Tibial nerve (tissue), 4 donors: ENCODE results near the gene MAP4K2. TPM values are rescaled to one million over a fixed set of nuclear protein-coding genes. Genes with fewer than 3 reads are reported as not detected.

ENCODE experiments used
- DNase-seq, 2 donors: peaks; one replicate each; pipeline ENCODE4 v3.0.0-alpha.2; 2019; ENCODE audit warnings: low spot score in 2 of 2
- H3K27ac ChIP-seq, 4 donors: fragments of 200-600 bp; sonication (generic) in 3 of 4; one replicate each; pipeline ENCODE4 v1.5.1; 2017 to 2019; ENCODE audit warnings: mild to moderate bottlenecking in 1 of 4
- H3K27me3 ChIP-seq, 2 donors: fragments of 200-600 bp; sonication (generic) in 1 of 2; one replicate each; pipeline versions ENCODE4 v1.5.1 to v1.6.0; 2017 to 2019
- H3K36me3 ChIP-seq, 3 donors: fragments of 200-600 bp; sonication (generic); one replicate each; pipeline ENCODE4 v1.5.1; 2018 to 2019
- H3K4me1 ChIP-seq, 4 donors: fragments of 200-600 bp; sonication (generic) in 3 of 4; one replicate each; pipeline ENCODE4 v1.5.1; 2017 to 2019
- H3K4me3 ChIP-seq, 4 donors: fragments of 200-600 bp; sonication (generic) in 3 of 4; one replicate each; pipeline ENCODE4 v1.5.1; 2017 to 2019; ENCODE audit warnings: mild to moderate bottlenecking in 1 of 4, moderate library complexity in 1 of 4
- H3K9me3 ChIP-seq, 4 donors: fragments of 200-600 bp; sonication (generic) in 3 of 4; one replicate each; pipeline ENCODE4 v1.5.1; 2017 to 2019
- CTCF ChIP-seq, 5 experiments: fragments of 200-600 bp in 3 of 5; fragments of 450-650 bp in 2 of 5; sonication (generic) in 3 of 5; IDR thresholded peaks; one replicate each; pipeline ENCODE4 v1.5.1; 2016 to 2019; ENCODE audit warnings: antibody characterized with exemption in 5 of 5, mild to moderate bottlenecking in 3 of 5, moderate library complexity in 2 of 5
- EP300 ChIP-seq, 2 donors: sonication (generic); formaldehyde crosslinking; IDR thresholded peaks; one replicate each; pipeline ENCODE4 v1.6.1; 2017; ENCODE audit warnings: antibody characterized with exemption in 2 of 2, mild to moderate bottlenecking in 1 of 2
- POLR2A ChIP-seq, 2 donors: fragments of 450-650 bp; IDR thresholded peaks; one replicate each; pipeline ENCODE4 v1.6.1; 2017; ENCODE audit warnings: antibody characterized with exemption in 2 of 2, mild to moderate bottlenecking in 2 of 2, moderate library complexity in 2 of 2
- WGBS, 2 donors: methylation state at CpG; one replicate each; pipeline ENCODE4 v1.1.5; 2018; 5-methylcytosine and 5-hydroxymethylcytosine counted together
- total RNA-seq, 4 donors: library from RNA; depleted of rRNA; stranded (reverse); fragments of >200 nt; gene quantifications; one replicate each; pipeline ENCODE4 v1.1.0, GENCODE V29; 2016

The MAP4K2 gene
- total RNA-seq, 4 donors from 2014 or later, result 10.6 to 22.2 (median 13.5) TPM

- Histone ChIP-seq H3K9me3 (no peaks in the 10 kb centered on the region), H3K36me3 (peaks cover 0 to 7% (median 0%) of the 10 kb centered on the region in 3 donors), H3K27ac (peak overlapping the region; percentile 61 to 93 (median 87)), H3K4me3 (peak overlapping the region; percentile 35 to 57 (median 46)), H3K27me3 (peaks cover 0 to 37% of the 10 kb centered on the region in 2 donors), H3K4me1 (peaks cover 0 to 52% (median 34%) of the 10 kb centered on the region in 4 donors)
- peak; percentile 54 to 59 for DNase-seq
- TF ChIP-seq POLR2A (IDR thresholded peaks at IDR 0.05), result peak in 1 of 2 donors; percentile 49
- peak in 1 of 2 donors; percentile 53 for TF ChIP-seq EP300 (IDR thresholded peaks at IDR 0.05)
- TF ChIP-seq CTCF (IDR thresholded peaks at IDR 0.05), result no peak
- 1 to 2% methylated on average over 35 to 36 of the region's 52 CpGs for WGBS, 2 donors
Observed at GRCh38 chr11:64745521-64746328, 57.3 kb downstream of the MAP4K2 start.

GRCh38 chr11:64745189-64745520 lies 57.9 kb downstream of the MAP4K2 start:
- Histone ChIP-seq H3K9me3 (no peaks in the 10 kb centered on the region), H3K27ac (peak overlapping the region; percentile 61 to 93 (median 87)), H3K27me3 (peaks cover 0 to 37% of the 10 kb centered on the region in 2 donors), H3K36me3 (peaks cover 0 to 4% (median 0%) of the 10 kb centered on the region in 3 donors), H3K4me3 (peak overlapping the region; percentile 35 to 57 (median 46)), H3K4me1 (peaks cover 0 to 52% (median 34%) of the 10 kb centered on the region in 4 donors)
- 0% methylated on average over 13 to 15 of the region's 20 CpGs for WGBS, 2 donors
- no peak for TF ChIP-seq POLR2A (IDR thresholded peaks at IDR 0.05)
- no peak for TF ChIP-seq EP300 (IDR thresholded peaks at IDR 0.05)
- TF ChIP-seq CTCF (IDR thresholded peaks at IDR 0.05), result no peak
- DNase-seq, result peak; percentile 41 to 47

- TF ChIP-seq POLR2A (IDR thresholded peaks at IDR 0.05), result no peak
- TF ChIP-seq EP300 (IDR thresholded peaks at IDR 0.05), result no peak
- no peak for TF ChIP-seq CTCF (IDR thresholded peaks at IDR 0.05)
- H3K27me3 ChIP-seq, result peaks cover 0 to 37% of the 10 kb centered on the region in 2 donors
- H3K9me3 ChIP-seq, result no peaks in the 10 kb centered on the region
- peak overlapping the region; percentile 61 to 93 (median 87) for H3K27ac ChIP-seq
- H3K4me1 ChIP-seq, result peaks cover 0 to 52% (median 34%) of the 10 kb centered on the region in 4 donors
- H3K36me3 ChIP-seq, result peaks cover 0 to 7% (median 0%) of the 10 kb centered on the region in 3 donors
- H3K4me3 ChIP-seq, result peak overlapping the region; percentile 35 to 72 (median 56)
- WGBS, 2 donors, result 0 to 1% methylated on average over 16 to 37 of the region's 89 CpGs
- no peak for DNase-seq
Observed at GRCh38 chr11:64744544-64745188, 58.3 kb downstream of the MAP4K2 start.

GRCh38 chr11:64743591-64744543 lies 59.1 kb downstream of the MAP4K2 start, which contains the start of gene RASGRP2:
Gene RASGRP2, minus strand, starts transcription at chr11:64744142. Its CDS starts 1,276 bp downstream, at chr11:64742866.
- Histone ChIP-seq H3K9me3 (no peaks in the 10 kb centered on the region), H3K4me1 (peaks cover 0 to 52% (median 34%) of the 10 kb centered on the region in 4 donors), H3K27ac (peak within 1 kb of the TSS; percentile 66 to 93 (median 87)), H3K27me3 (peaks cover 0 to 37% of the 10 kb centered on the region in 2 donors), H3K36me3 (peaks cover 0 to 11% (median 0%) of the 10 kb centered on the region in 3 donors), H3K4me3 (peak within 1 kb of the TSS; percentile 35 to 72 (median 56))
- WGBS, 2 donors, result 2 to 3% methylated on average over 28 to 56 of the region's 57 CpGs
- DNase-seq, result peak; percentile 56 to 68
- TF ChIP-seq POLR2A (IDR thresholded peaks at IDR 0.05), result no peak
- TF ChIP-seq EP300 (IDR thresholded peaks at IDR 0.05), result peak in 1 of 2 donors; percentile 20
- TF ChIP-seq CTCF (IDR thresholded peaks at IDR 0.05), result peak; percentile 51 to 75 (median 70)
